Smooth muscle cell (in vitro differentiated cells): Measurements from ENCODE around the gene ENOX1. TPM values are rescaled to one million over a fixed set of nuclear protein-coding genes. Genes with fewer than 3 reads are reported as not detected.
"Not testable (repeated sequence)": the region's sequence is repeated elsewhere in the genome, so short reads cannot be mapped to it uniquely, and the experiment has no call there.

Experiments
- DNase-seq: peaks from one replicate; lab custom pipeline; 2025; ENCODE audit not compliant: unreplicated experiment; lab: John Stamatoyannopoulos, UW
- H2AFZ ChIP-seq: fragments of 200-600 bp; sonication (generic); 2 replicates; pipeline ENCODE4 v1.6.0; 2016; ENCODE audit warnings: antibody characterized with exemption, low read depth, mild to moderate bottlenecking
- H3F3A ChIP-seq: fragments of 200-600 bp; sonication (generic); 2 replicates; pipeline ENCODE4 v1.6.0; 2017; ENCODE audit warnings: antibody characterized with exemption, low read depth
- H3K27ac ChIP-seq: fragments of 200-600 bp; sonication (generic); 2 replicates; pipeline ENCODE4 v1.5.1; 2016; ENCODE audit warnings: low read depth, mild to moderate bottlenecking
- H3K27me3 ChIP-seq: fragments of 200-600 bp; sonication (generic); 2 replicates; pipeline ENCODE4 v1.6.1; 2016; ENCODE audit warnings: low read depth, mild to moderate bottlenecking
- H3K36me3 ChIP-seq: fragments of 200-600 bp; sonication (generic); 2 replicates; pipeline ENCODE4 v1.5.1; 2016; ENCODE audit warnings: low read depth
- H3K4me1 ChIP-seq: fragments of 200-600 bp; sonication (generic); 2 replicates; pipeline ENCODE4 v1.5.1; 2016; ENCODE audit warnings: low read depth
- H3K4me2 ChIP-seq: fragments of 200-600 bp; sonication (generic); 2 replicates; pipeline ENCODE4 v1.6.0; 2016; ENCODE audit warnings: mild to moderate bottlenecking
- H3K4me3 ChIP-seq: fragments of 200-600 bp; sonication (generic); 2 replicates; pipeline ENCODE4 v1.5.1; 2016; ENCODE audit warnings: mild to moderate bottlenecking
- H3K79me2 ChIP-seq: fragments of 200-600 bp; sonication (generic); 2 replicates; pipeline ENCODE4 v1.6.0; 2016; ENCODE audit warnings: low read depth, mild to moderate bottlenecking
- H3K9ac ChIP-seq: fragments of 200-600 bp; sonication (generic); 2 replicates; pipeline ENCODE4 v1.6.0; 2016; ENCODE audit warnings: low read depth
- H3K9me3 ChIP-seq: fragments of 200-600 bp; sonication (generic); replicated peaks from 2 replicates; pipeline ENCODE4 v1.5.1; 2016; ENCODE audit warnings: low read depth
- H4K20me1 ChIP-seq: fragments of 200-600 bp; sonication (generic); 2 replicates; pipeline ENCODE4 v1.6.0; 2016; ENCODE audit warnings: low read depth
- WGBS: methylation state at CpG from one replicate; pipeline ENCODE4 v1.1.7; 2016; ENCODE audit warnings: low lambda C conversion rate; 5-methylcytosine and 5-hydroxymethylcytosine counted together
- polyA plus RNA-seq: library from polyadenylated mRNA; unstranded; fragments of >200 nt; fragmentation: Nextera tagmentation; extraction: Ambion mirVana; gene quantifications from 2 replicates; pipeline ENCODE4 v1.2.1, GENCODE V29; 2016
- total RNA-seq: library from RNA; depleted of rRNA; stranded (reverse); fragments of >200 nt; gene quantifications from 2 replicates; pipeline ENCODE4 v1.2.3, GENCODE V29; 2014
- TF ChIP-seq, protein P1 (sequence below): fragments of 200-600 bp; sonication (generic); IDR thresholded peaks from 2 replicates; pipeline ENCODE4 v1.5.1; 2017; ENCODE audit warnings: borderline replicate concordance, mild to moderate bottlenecking, antibody characterized with exemption; ENCODE audit not compliant: insufficient read depth, poor library complexity, severe bottlenecking

The ENOX1 gene
- total and polyA plus RNA-seq, 2 experiments from 2014 or later = 1.9 to 2.6 TPM

DNA sequence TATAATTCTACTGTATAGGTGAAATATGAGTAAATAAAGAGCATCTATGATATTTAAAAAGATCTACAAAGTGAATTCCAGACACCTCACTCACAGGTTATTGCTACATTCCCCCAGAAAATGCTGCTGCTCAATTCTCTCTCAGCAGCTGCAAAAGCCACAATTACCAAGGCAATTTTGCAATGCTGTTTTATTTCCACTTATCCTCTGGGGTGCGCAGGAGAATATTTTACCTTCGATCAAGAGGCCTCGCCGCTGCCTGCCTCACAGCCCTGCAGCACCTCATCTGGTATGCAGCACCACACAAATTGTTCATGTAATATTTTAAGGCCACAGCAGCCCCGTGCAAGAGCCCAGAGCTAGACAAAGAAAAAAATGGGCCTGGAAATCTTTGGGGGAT lies 430.2 kb downstream of the ENOX1 start:
- H3K9me3 ChIP-seq = no peaks in the 10 kb centered on the region
- no peak for DNase-seq
- H3K9ac ChIP-seq = no peak overlapping the region
- no peaks in the 10 kb centered on the region for H3K36me3 ChIP-seq
- H3K4me2 ChIP-seq = no peak overlapping the region
- H3K79me2 ChIP-seq = no peaks in the 10 kb centered on the region
- no peaks in the 10 kb centered on the region for H3K27me3 ChIP-seq
- no peak overlapping the region for H2AFZ ChIP-seq
- H3K27ac ChIP-seq = no peak overlapping the region
- H3K4me3 ChIP-seq = no peak overlapping the region
- peaks cover 6% of the 10 kb centered on the region for H3F3A ChIP-seq
- WGBS = 81% methylated on average over 5 of the region's 5 CpGs
- no peaks in the 10 kb centered on the region for H4K20me1 ChIP-seq
- TF ChIP-seq, protein P1, sequence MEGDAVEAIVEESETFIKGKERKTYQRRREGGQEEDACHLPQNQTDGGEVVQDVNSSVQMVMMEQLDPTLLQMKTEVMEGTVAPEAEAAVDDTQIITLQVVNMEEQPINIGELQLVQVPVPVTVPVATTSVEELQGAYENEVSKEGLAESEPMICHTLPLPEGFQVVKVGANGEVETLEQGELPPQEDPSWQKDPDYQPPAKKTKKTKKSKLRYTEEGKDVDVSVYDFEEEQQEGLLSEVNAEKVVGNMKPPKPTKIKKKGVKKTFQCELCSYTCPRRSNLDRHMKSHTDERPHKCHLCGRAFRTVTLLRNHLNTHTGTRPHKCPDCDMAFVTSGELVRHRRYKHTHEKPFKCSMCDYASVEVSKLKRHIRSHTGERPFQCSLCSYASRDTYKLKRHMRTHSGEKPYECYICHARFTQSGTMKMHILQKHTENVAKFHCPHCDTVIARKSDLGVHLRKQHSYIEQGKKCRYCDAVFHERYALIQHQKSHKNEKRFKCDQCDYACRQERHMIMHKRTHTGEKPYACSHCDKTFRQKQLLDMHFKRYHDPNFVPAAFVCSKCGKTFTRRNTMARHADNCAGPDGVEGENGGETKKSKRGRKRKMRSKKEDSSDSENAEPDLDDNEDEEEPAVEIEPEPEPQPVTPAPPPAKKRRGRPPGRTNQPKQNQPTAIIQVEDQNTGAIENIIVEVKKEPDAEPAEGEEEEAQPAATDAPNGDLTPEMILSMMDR = no peak
- H3K4me1 ChIP-seq = peaks cover 10% of the 10 kb centered on the region

DNA sequence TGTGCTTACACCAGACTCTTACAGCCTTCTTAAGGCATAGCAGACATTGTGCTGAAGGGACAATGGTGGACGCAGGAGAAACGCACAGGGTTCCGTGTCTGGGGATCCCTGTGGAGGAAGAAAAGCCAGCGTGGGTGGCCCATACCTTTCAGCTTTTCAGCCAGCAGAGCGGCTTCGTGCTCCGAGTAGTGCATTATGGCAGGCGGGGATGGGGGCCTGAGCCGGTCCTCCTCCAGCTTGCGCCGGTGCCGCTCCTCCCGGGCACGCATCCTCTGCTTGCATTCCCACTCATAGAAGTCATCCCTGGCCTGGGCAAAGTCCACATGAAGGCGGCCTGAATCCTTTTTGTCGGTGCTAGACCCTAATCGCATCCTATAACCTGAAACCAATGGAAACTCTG lies 431.0 kb downstream of the ENOX1 start:
- Histone ChIP-seq H4K20me1 (no peaks in the 10 kb centered on the region), H3F3A (peaks cover 6% of the 10 kb centered on the region), H3K79me2 (no peaks in the 10 kb centered on the region), H3K27ac (no peak overlapping the region), H3K4me2 (no peak overlapping the region), H3K27me3 (no peaks in the 10 kb centered on the region), H3K4me1 (peaks cover 2% of the 10 kb centered on the region), H3K4me3 (no peak overlapping the region), H3K36me3 (no peaks in the 10 kb centered on the region), H2AFZ (no peak overlapping the region), H3K9ac (no peak overlapping the region), H3K9me3 (no peaks in the 10 kb centered on the region)
- TF ChIP-seq, protein P1 = no peak
- no peak for DNase-seq
- 98% methylated on average over 17 of the region's 17 CpGs for WGBS

DNA sequence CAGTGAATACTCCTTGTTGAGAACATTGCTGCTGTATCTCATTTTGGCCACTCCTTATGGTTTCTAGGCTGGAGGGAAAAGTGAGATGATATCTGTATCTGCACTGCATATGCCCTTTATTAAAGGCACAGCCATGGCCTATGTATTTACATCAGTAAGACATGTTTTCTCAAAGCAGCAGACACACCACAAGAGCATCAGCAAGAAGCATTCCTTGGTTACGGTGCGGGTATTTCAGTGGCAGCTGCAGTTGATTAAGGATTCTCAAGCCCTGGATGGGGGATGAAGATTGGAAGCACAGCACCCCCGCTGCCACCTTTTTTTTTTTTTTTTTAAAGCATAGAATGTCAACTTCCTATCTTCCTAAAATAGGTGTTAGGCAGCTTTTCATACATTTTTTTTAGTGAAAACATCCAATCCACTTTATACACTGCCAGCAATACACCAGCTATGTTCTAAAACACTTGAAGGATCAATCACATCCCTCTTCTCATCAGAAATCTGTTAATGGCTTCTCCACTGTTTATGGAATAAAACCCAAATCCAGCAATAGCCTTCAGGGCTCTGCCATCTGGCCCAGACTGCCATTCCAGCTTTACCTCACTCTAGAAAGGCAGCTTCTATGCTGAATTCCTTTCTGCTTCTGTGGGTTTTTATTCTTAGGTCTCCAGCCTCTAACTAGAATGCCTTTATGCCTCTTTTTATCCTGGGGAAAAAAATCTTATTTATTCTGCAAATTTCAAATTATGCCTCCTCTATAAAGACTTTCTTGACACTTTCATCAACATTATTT lies 432.4 kb downstream of the ENOX1 start:
- H3K36me3 ChIP-seq = no peaks in the 10 kb centered on the region
- 62% methylated on average over 3 of the region's 3 CpGs for WGBS
- DNase-seq = no peak
- H3K4me2 ChIP-seq = no peak overlapping the region
- H2AFZ ChIP-seq = no peak overlapping the region
- no peaks in the 10 kb centered on the region for H3K27me3 ChIP-seq
- H3K9me3 ChIP-seq = no peaks in the 10 kb centered on the region
- H3K4me3 ChIP-seq = no peak overlapping the region
- H3K79me2 ChIP-seq = no peaks in the 10 kb centered on the region
- H4K20me1 ChIP-seq = no peaks in the 10 kb centered on the region
- no peaks in the 10 kb centered on the region for H3K4me1 ChIP-seq
- peaks cover 6% of the 10 kb centered on the region for H3F3A ChIP-seq
- TF ChIP-seq, protein P1 = no peak
- no peak overlapping the region for H3K9ac ChIP-seq
- H3K27ac ChIP-seq = no peak overlapping the region

DNA sequence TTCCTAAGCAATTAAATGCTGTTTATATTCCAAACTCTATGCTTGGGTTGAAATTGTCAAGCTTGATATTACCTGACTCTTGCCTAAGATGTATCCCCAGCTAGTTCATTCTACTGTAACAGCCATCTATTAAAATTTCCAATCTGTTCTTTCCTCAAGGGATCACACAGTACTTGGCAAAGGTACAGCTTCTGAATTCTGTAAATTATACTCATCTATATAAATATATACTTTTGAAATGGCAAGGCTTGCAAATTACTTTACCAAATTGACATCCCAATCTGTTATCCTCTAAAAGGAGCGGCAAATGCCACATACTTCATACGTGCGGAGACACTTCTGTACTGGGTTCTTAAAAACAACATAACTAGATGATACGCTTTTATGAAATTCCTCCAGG lies 433.1 kb downstream of the ENOX1 start:
- no peak overlapping the region for H3K4me3 ChIP-seq
- H3K79me2 ChIP-seq = no peaks in the 10 kb centered on the region
- H3F3A ChIP-seq = peaks cover 6% of the 10 kb centered on the region
- no peak overlapping the region for H3K9ac ChIP-seq
- H2AFZ ChIP-seq = no peak overlapping the region
- no peak for DNase-seq
- no peak overlapping the region for H3K4me2 ChIP-seq
- no peaks in the 10 kb centered on the region for H3K36me3 ChIP-seq
- TF ChIP-seq, protein P1 = no peak
- no peak overlapping the region for H3K27ac ChIP-seq
- H3K4me1 ChIP-seq = no peaks in the 10 kb centered on the region
- no peaks in the 10 kb centered on the region for H3K9me3 ChIP-seq
- H3K27me3 ChIP-seq = no peaks in the 10 kb centered on the region
- no peaks in the 10 kb centered on the region for H4K20me1 ChIP-seq
- WGBS = 98% methylated on average over 4 of the region's 4 CpGs

DNA sequence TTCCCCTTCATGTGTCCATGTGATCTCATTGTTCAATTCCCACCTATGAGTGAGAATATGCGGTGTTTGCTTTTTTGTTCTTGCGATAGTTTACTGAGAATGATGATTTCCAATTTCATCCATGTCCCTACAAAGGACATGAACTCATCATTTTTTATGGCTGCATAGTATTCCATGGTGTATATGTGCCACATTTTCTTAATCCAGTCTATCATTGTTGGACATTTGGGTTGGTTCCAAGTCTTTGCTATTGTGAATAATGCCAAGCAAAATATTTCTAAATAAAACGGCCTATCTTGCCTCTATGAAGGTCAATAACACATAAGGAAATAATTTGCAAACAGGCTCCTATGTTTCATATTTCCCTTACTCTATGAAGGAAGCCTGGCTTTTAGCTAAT lies 435.2 kb downstream of the ENOX1 start:
- H3K4me3 ChIP-seq, H2AFZ ChIP-seq, H3K4me2 ChIP-seq, H3K27ac ChIP-seq, H3K36me3 ChIP-seq, H3K9me3 ChIP-seq, H3K79me2 ChIP-seq, H3K27me3 ChIP-seq, DNase-seq, H3F3A ChIP-seq, H4K20me1 ChIP-seq, H3K9ac ChIP-seq: not testable (repeated sequence)
- WGBS = 100% methylated on average over 1 of the region's 3 CpGs
- H3K4me1 ChIP-seq = peaks cover 11% of the 10 kb centered on the region
